Neural cell (in vitro differentiated cells): ENCODE measurements around the gene ZAP70.

Experiments
- POLR2AphosphoS5 ChIP-seq: IDR thresholded peaks from 2 replicates; pipeline ENCODE4 v1.6.1; 2012
- SMC3 ChIP-seq: fragments of 450-650 bp; conservative IDR thresholded peaks from 2 replicates; pipeline ENCODE4 v1.6.1; 2014; ENCODE audit warnings: antibody characterized with exemption, mild to moderate bottlenecking, moderate library complexity; ENCODE audit not compliant: poor library complexity
- TAF1 ChIP-seq: IDR thresholded peaks from 2 replicates; pipeline ENCODE4 v1.6.1; 2012; ENCODE audit warnings: low read depth
- TF ChIP-seq, protein P1 (sequence below): fragments of 450-650 bp; IDR thresholded peaks from 2 replicates; pipeline ENCODE4 v1.5.1; 2014; ENCODE audit warnings: antibody characterized with exemption, mild to moderate bottlenecking, moderate library complexity; ENCODE audit not compliant: poor library complexity, severe bottlenecking

DNA sequence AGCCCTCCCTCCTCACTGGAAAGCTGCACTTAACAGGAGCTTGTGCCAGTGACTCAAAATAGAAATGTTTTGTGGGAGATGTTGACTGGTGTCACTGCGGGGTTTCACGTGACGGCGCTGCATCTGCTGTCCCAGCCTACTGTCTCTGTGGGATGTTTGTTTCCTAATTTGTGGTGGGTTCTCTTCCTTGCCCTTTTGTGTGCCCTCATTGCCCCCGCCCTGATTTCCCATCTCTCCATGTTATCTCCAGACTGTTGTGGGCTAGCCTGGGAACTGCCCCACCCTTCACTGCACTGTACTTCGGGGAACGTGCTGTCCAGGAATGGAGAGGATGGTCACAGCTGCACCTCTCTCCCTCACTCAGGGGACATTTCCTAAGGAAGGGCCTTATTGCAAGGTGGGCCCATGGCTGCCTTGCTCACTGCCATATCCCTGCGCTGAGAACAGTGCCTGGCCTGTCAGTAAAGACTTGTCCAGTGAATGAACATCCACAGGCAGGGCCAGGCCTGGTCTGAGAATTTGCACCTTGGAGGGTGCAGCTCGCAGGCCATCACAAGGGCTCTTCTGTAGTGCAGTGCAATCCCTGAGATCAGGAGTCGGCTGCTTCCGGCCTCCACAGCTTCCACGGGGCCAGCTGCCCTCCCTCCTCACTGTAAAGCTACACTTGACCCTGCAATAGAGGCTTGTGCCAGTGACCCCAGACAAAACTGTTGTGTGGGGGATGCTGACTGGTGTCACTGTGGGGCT, 18.1 kb downstream of the ZAP70 start:
- TF ChIP-seq, protein P1, sequence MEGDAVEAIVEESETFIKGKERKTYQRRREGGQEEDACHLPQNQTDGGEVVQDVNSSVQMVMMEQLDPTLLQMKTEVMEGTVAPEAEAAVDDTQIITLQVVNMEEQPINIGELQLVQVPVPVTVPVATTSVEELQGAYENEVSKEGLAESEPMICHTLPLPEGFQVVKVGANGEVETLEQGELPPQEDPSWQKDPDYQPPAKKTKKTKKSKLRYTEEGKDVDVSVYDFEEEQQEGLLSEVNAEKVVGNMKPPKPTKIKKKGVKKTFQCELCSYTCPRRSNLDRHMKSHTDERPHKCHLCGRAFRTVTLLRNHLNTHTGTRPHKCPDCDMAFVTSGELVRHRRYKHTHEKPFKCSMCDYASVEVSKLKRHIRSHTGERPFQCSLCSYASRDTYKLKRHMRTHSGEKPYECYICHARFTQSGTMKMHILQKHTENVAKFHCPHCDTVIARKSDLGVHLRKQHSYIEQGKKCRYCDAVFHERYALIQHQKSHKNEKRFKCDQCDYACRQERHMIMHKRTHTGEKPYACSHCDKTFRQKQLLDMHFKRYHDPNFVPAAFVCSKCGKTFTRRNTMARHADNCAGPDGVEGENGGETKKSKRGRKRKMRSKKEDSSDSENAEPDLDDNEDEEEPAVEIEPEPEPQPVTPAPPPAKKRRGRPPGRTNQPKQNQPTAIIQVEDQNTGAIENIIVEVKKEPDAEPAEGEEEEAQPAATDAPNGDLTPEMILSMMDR = no peak
- TF ChIP-seq SMC3 = no peak
- no peak for TF ChIP-seq TAF1
- TF ChIP-seq POLR2AphosphoS5 = no peak
